HG03457 (cell line): ENCODE data around the gene DDX25.

Source experiments
- ATAC-seq: cut with Tn5 transposase; IDR thresholded peaks from one replicate; pipeline ENCODE4 v1.9.1; 2021; ENCODE audit warnings: moderate number of reproducible peaks; ENCODE audit not compliant: unreplicated experiment

The DDX25 gene

GRCh38 chr11:125933030-125933813 lies 28.9 kb downstream of the DDX25 start:
- no peak for ATAC-seq

GRCh38 chr11:125934473-125934872 lies 30.2 kb downstream of the DDX25 start:
- ATAC-seq: no peak

GRCh38 chr11:125935056-125935455 lies 30.7 kb downstream of the DDX25 start:
- no peak for ATAC-seq

- no peak for ATAC-seq
These were observed 31.4 kb downstream of the DDX25 start for GRCh38 chr11:125935618-125936199.

- ATAC-seq: no peak
These were observed 34.1 kb downstream of the DDX25 start for GRCh38 chr11:125938418-125938817.

- no peak for ATAC-seq
These were observed 34.8 kb downstream of the DDX25 start for GRCh38 chr11:125939081-125939521.

GRCh38 chr11:125940145-125940544 lies 35.8 kb downstream of the DDX25 start:
- no peak for ATAC-seq

GRCh38 chr11:125941267-125941618 lies 36.9 kb downstream of the DDX25 start:
- no peak for ATAC-seq

GRCh38 chr11:125941619-125942611 lies 37.6 kb downstream of the DDX25 start:
- ATAC-seq: no peak

GRCh38 chr11:125942771-125943428 lies 38.6 kb downstream of the DDX25 start:
- ATAC-seq: no peak

GRCh38 chr11:125943661-125944349 lies 39.5 kb downstream of the DDX25 start:
- ATAC-seq: no peak

GRCh38 chr11:125944350-125945010 lies 40.2 kb downstream of the DDX25 start:
- no peak for ATAC-seq

GRCh38 chr11:125945011-125945796 lies 40.9 kb downstream of the DDX25 start:
- no peak for ATAC-seq

- ATAC-seq: no peak
These were observed 41.7 kb downstream of the DDX25 start, which contains the start of gene VSIG10L2 for GRCh38 chr11:125945797-125946520. Gene VSIG10L2 (plus strand): TSS chr11:125946044. CDS start chr11:125946056, 12 bp downstream.

- ATAC-seq: no peak
These were observed 42.6 kb downstream of the DDX25 start for GRCh38 chr11:125946712-125947418.

GRCh38 chr11:125947419-125948277 lies 43.3 kb downstream of the DDX25 start:
- ATAC-seq: no peak
